ENCODE results near the gene CAVIN3. TPM values are rescaled to one million over a fixed set of nuclear protein-coding genes. Genes with fewer than 3 reads are reported as not detected.

Gene CAVIN3
- total and polyA plus RNA-seq, 2 donors (not counting 3 experiments of a cell fraction or from before 2014, with no cell fraction given) = 153 to 241 TPM

DNA sequence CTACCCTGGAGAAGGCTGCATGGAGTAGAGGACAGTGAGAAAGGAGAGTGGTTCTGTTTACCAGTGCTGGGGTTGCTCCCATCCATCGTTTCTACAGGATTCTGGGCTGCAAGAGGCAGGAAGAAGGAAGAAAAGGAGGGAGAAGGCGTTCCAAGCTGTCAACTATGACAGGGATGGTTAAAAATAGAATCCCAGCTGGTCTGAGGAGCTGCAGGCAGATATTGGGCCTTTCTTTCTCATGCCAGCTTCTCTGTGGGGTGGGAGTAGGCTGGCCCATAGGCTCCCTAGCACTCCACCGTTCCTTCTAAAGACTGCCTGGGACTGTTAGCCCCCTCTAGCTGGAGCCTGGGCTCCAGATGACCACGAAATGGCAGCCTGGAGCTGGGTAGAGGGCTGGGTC, 47.1 kb downstream of the CAVIN3 start:
- dilution Hi-C loops (cut with MboI; ENCODE audit: extremely low pct_ligation_motif_present, low sequenced_read_pairs) (no loop called here), intact Hi-C loops (cut with micrococcal nuclease) (no loop called here)
- no peak overlapping the region for H3K4me2 ChIP-seq (ENCODE audit: insufficient read depth, low read length)
- H3K36me3 ChIP-seq (ENCODE audit: control insufficient read depth in 2 of 2, extremely low read depth in 1 of 2, insufficient read depth in 2 of 2, low read length in 2 of 2) = no peaks in the 10 kb centered on the region
- no peak overlapping the region for H2AFZ ChIP-seq (ENCODE audit: low read depth, low read length)
- no peaks in the 10 kb centered on the region for H3K79me2 ChIP-seq (ENCODE audit: control insufficient read depth, insufficient read depth, low read length)
- no peaks in the 10 kb centered on the region for H3K4me1 ChIP-seq (ENCODE audit: control insufficient read depth, extremely low read depth, insufficient read depth, low read length)
- H3K9ac ChIP-seq (replicated peaks; ENCODE audit: extremely low read depth, insufficient read depth, low read length) = no peak overlapping the region
- H3K27me3 ChIP-seq (ENCODE audit: control insufficient read depth in 2 of 2, insufficient read depth in 2 of 2, low read length in 2 of 2) = peaks cover 0 to 7% of the 10 kb centered on the region in 2 experiments
- TF ChIP-seq FOS (IDR thresholded peaks at IDR 0.05; ENCODE audit: borderline replicate concordance, insufficient read depth, low read length) = no peak
- no peak for TF ChIP-seq EZH2 (IDR thresholded peaks at IDR 0.05; ENCODE audit: borderline replicate concordance, low read depth, low read length, severe bottlenecking)
- TF ChIP-seq JUN (IDR thresholded peaks at IDR 0.05; ENCODE audit: borderline replicate concordance, insufficient read depth, insufficient read length, low read depth) = no peak
- no peak for TF ChIP-seq POLR2AphosphoS5 (IDR thresholded peaks at IDR 0.05; ENCODE audit: insufficient read depth, low read depth, low read length)
- no peak for TF ChIP-seq GATA2 (IDR thresholded peaks at IDR 0.05; ENCODE audit: insufficient read depth, insufficient read length, low read depth, low read length)
- no peak for TF ChIP-seq CTCF (IDR thresholded peaks at IDR 0.05; ENCODE audit: extremely low read depth in 1 of 2, insufficient read depth in 1 of 2, low read depth in 1 of 2, low read length in 2 of 2)
- TF ChIP-seq MAX (IDR thresholded peaks at IDR 0.05; ENCODE audit: insufficient read depth, insufficient read length) = no peak
- no peak for TF ChIP-seq POLR2A (IDR thresholded peaks at IDR 0.05; ENCODE audit: low read depth, low read length)
- no peak for TF ChIP-seq MYC (IDR thresholded peaks at IDR 0.05; ENCODE audit: low read depth, low read length)
- no peak overlapping the region for H3K4me3 ChIP-seq (replicated peaks in 1 of 3; ENCODE audit: insufficient read depth in 1 of 3, low read depth in 1 of 3, low read length in 3 of 3)
- no TSS peak for BruUV-seq (replicated peaks)
- no peaks in the 10 kb centered on the region for H3K9me3 ChIP-seq (replicated peaks; ENCODE audit: control insufficient read depth, insufficient read depth, low read length)
- DNase-seq (ENCODE audit: low read depth, low spot score) = no peak
- CTCF ChIA-PET = interaction anchor here (1.0 to 2.0 kb wide), 5 partner anchors 9 to 106 kb away, joined by 4 to 10 read pairs (median 6); no protein-coding TSS in a partner anchor
- no peak for FAIRE-seq
- H3K9me1 ChIP-seq (replicated peaks; ENCODE audit: control insufficient read depth, extremely low read depth, insufficient read depth, low read length) = no peaks in the 10 kb centered on the region
- no peaks in the 10 kb centered on the region for H4K20me1 ChIP-seq (replicated peaks; ENCODE audit: control insufficient read depth, extremely low read depth, insufficient read depth, low read length)
- no peak overlapping the region for H3K27ac ChIP-seq (ENCODE audit: insufficient read depth, low read depth, low read length)
- POLR2A ChIA-PET = no interaction called here
